Measurements from ENCODE around the gene SERINC2. TPM values are rescaled to one million over a fixed set of nuclear protein-coding genes. Genes with fewer than 3 reads are reported as not detected.

Gene SERINC2
- total and polyA plus RNA-seq, 2 of the 4 experiments (the other 2 are of a cell fraction): 2.0 to 59.5 TPM

GRCh38 chr1:31435471-31436409, 22.7 kb downstream of the SERINC2 start:
- ChIA-PET CTCF (no interaction called here), POLR2A (ENCODE audit: unreplicated experiment) (no interaction called here)
- Histone ChIP-seq H3K27ac (ENCODE audit: insufficient read depth, low read length) (no peak overlapping the region), H2BK15ac (ENCODE audit: low read depth, low read length) (no peak overlapping the region), H2AK9ac (replicated peaks; ENCODE audit: low read depth, low read length, poor library complexity) (peak overlapping the region; percentile 37), H2BK20ac (ENCODE audit: low read depth, low read length) (no peak overlapping the region), H3K9me3 (ENCODE audit: control insufficient read depth, insufficient read depth, low read length) (no peaks in the 10 kb centered on the region), H4K5ac (ENCODE audit: low read depth, low read length) (no peak overlapping the region), H3K9me1 (ENCODE audit: insufficient read depth, low read length) (peaks cover 11% of the 10 kb centered on the region), H4K20me1 (ENCODE audit: insufficient read depth, low read length) (peaks cover 23% of the 10 kb centered on the region), H3K27me3 (ENCODE audit: control insufficient read depth, insufficient read depth, low read length) (peaks cover 2% of the 10 kb centered on the region; the same call in 1 of the 2 replicates), H3K4me3 (ENCODE audit: insufficient read depth, low read depth, low read length) (no peak overlapping the region), H3K79me1 (ENCODE audit: low read depth in 1 of 2, low read length in 2 of 2) (peaks cover 0 to 7% of the 10 kb centered on the region in 2 experiments; a peak in 1 of 4 replicates), H3K23ac (ENCODE audit: low read depth, low read length) (no peak overlapping the region), H3K56ac (ENCODE audit: extremely low read depth, insufficient read depth, low read length) (no peak overlapping the region), H3K4me2 (ENCODE audit: low read depth, low read length) (no peak overlapping the region), H3K18ac (ENCODE audit: low read depth, low read length) (no peak overlapping the region), H4K8ac (ENCODE audit: low read depth in 2 of 2, low read length in 2 of 2) (no peak overlapping the region), H3K4ac (ENCODE audit: low read depth, low read length) (no peak overlapping the region), H2BK120ac (ENCODE audit: low read depth, low read length) (no peak overlapping the region), H4K91ac (ENCODE audit: insufficient read depth, low read depth, low read length) (no peak overlapping the region), H3K14ac (replicated peaks; ENCODE audit: low read depth, low read length) (no peak overlapping the region), H3K36me3 (ENCODE audit: control insufficient read depth, insufficient read depth, low read length) (peaks cover 10% of the 10 kb centered on the region; the same call in 1 of the 2 replicates), H2BK5ac (ENCODE audit: low read depth, low read length, poor library complexity, severe bottlenecking) (no peak overlapping the region), H2AFZ (replicated peaks; ENCODE audit: low read length, poor library complexity) (peak overlapping the region; percentile 56), H3K9ac (ENCODE audit: low read depth, low read length) (no peak overlapping the region), H3K4me1 (ENCODE audit: control insufficient read depth, insufficient read depth, low read length) (no peaks in the 10 kb centered on the region), H2AK5ac (ENCODE audit: low read depth, low read length) (no peak overlapping the region)
- dilution Hi-C loops (cut with HindIII; ENCODE audit: low sequenced_read_pairs, unreplicated experiment) (no loop called here), intact Hi-C loops (cut with micrococcal nuclease) (loop anchor here (10.0 kb wide), 1 partner anchor 359 kb away; no protein-coding TSS in a partner anchor), in situ Hi-C loops (cut with MboI; ENCODE audit: low sequenced_read_pairs) (no loop called here)
- no TSS peak for BruUV-seq (replicated peaks)
- 76% methylated on average over 5 of the region's 13 CpGs; no CpG with 5 or more reads in 1 of the 2 experiments for WGBS, 2 experiments (ENCODE audit: extremely low coverage in 2 of 2, insufficient read length in 1 of 2)
- TF ChIP-seq MAFK (IDR thresholded peaks at IDR 0.05; ENCODE audit: low read depth, low read length) (no peak), MXI1 (IDR thresholded peaks at IDR 0.05; ENCODE audit: borderline replicate concordance, low read depth, low read length) (no peak), ELK1 (IDR thresholded peaks at IDR 0.05; ENCODE audit: borderline replicate concordance, low read depth, low read length) (no peak), NFE2L2 (IDR thresholded peaks at IDR 0.05; ENCODE audit: low read depth, low read length) (no peak), RAD21 (IDR thresholded peaks at IDR 0.05; ENCODE audit: low read length) (no peak), SMC3 (IDR thresholded peaks at IDR 0.05; ENCODE audit: low read depth, low read length) (no peak), CEBPB (IDR thresholded peaks at IDR 0.05; ENCODE audit: low read depth, low read length) (no peak)
- no peak for DNase-seq
- ATAC-seq (ENCODE audit: low read depth): no peak

Measured in IMR-90 (cell line).